ENCODE measurements around the gene CLEC16A.
"Not testable (repeated sequence)": the region's sequence is repeated elsewhere in the genome, so short reads cannot be mapped to it uniquely, and the experiment has no call there.

Gene CLEC16A

DNA sequence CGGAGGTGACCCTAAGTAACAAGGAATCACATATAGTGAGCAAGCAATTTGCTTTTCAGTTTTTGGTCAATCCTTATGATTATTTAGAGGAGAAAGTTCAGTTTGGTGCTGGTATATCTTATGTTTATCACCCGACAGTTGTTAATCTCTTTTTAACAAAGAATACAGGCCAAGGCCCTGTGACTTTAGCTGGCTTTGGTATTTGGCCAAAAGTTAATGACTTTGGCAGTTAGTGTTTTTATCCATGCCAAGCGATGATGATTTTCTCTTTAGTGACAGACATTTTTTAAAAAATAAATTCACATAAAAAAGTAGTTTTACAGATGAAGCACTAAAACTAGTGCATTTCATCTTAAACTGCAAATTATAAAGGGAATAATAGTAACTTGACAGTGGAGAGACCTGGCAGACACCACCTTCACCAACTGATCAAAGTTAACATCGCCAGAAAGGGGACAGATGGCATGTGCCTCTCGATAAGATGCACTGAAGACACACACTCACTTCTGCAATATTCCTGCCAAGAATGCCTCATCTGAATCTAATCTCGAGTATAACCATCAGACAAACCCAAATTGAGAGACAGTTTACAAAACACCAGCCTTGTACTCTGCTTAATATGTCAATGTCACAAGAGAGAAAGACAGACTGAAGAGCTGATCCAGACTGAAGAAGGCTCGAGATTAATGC, 9.0 kb upstream of the CLEC16A start:
- Histone ChIP-seq H3K9me3 (ENCODE audit: insufficient read depth, low read depth, low read length) (no peaks in the 10 kb centered on the region), H3K9ac (ENCODE audit: low read depth, low read length) (no peak overlapping the region), H3K36me3 (ENCODE audit: insufficient read depth, low read length) (peaks cover 20% of the 10 kb centered on the region), H3K4me3 (ENCODE audit: low read length) (no peak overlapping the region), H3K27ac (ENCODE audit: low read depth, low read length) (no peak overlapping the region), H3K4me1 (ENCODE audit: insufficient read depth, low read length) (peaks cover 3% of the 10 kb centered on the region), H3K27me3 (ENCODE audit: insufficient read depth, low read length) (no peaks in the 10 kb centered on the region)
- 97% methylated on average over 7 of the region's 7 CpGs for WGBS

DNA sequence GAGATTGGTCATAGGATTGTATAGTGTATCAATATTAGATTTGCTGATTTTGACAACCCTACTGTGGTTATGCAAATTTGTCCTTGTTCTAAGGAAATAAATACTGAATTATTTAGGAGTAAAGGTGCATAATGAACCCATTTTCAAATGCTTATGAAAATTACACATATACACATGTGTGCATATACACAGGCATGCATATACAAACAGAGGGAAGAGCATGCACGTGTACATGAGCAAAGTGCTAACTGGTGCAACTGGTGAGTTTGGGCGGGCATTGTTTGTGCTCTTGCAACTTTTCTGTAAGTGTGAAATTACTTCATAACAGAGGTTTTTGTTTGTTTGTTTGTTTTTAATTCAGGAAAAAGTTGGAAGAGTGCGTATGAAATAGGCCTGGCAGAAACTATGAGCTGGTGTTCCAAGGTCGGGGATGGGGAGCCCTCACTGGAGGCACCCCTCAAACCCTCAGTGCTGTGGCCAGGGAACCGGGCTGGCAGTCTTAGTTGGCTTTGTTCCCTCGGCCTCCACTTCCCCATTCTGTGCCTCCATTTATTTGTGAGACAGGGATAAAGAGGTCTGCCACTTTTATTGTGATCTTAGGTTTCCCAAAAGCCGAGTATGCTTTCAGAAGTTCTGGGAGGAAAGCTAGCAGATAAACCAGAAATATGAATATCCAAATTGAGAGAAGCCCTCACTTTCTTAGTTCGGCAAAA, 7.9 kb upstream of the CLEC16A start:
- Histone ChIP-seq H3K4me3 (ENCODE audit: low read length) (no peak overlapping the region), H3K9ac (ENCODE audit: low read depth, low read length) (no peak overlapping the region), H3K4me1 (ENCODE audit: insufficient read depth, low read length) (peaks cover 10% of the 10 kb centered on the region), H3K9me3 (ENCODE audit: insufficient read depth, low read depth, low read length) (no peaks in the 10 kb centered on the region), H3K27ac (ENCODE audit: low read depth, low read length) (no peak overlapping the region), H3K36me3 (ENCODE audit: insufficient read depth, low read length) (peaks cover 21% of the 10 kb centered on the region), H3K27me3 (ENCODE audit: insufficient read depth, low read length) (0 out of 2 replicates have a peak, but pooled peaks cover 6% of the 10 kb centered on the region)
- 92% methylated on average over 7 of the region's 8 CpGs for WGBS

GRCh38 chr16:10937068-10937859, 7.1 kb upstream of the CLEC16A start:
- no peak overlapping the region for H3K4me3 ChIP-seq (ENCODE audit: low read length)
- peaks cover 10% of the 10 kb centered on the region for H3K4me1 ChIP-seq (ENCODE audit: insufficient read depth, low read length)
- no peaks in the 10 kb centered on the region for H3K9me3 ChIP-seq (ENCODE audit: insufficient read depth, low read depth, low read length)
- no peak overlapping the region for H3K9ac ChIP-seq (ENCODE audit: low read depth, low read length)
- WGBS = 94% methylated on average over 11 of the region's 11 CpGs
- H3K36me3 ChIP-seq (ENCODE audit: insufficient read depth, low read length) = peaks cover 21% of the 10 kb centered on the region
- H3K27ac ChIP-seq (ENCODE audit: low read depth, low read length) = no peak overlapping the region
- 0 out of 2 replicates have a peak, but pooled peaks cover 8% of the 10 kb centered on the region for H3K27me3 ChIP-seq (ENCODE audit: insufficient read depth, low read length)

DNA sequence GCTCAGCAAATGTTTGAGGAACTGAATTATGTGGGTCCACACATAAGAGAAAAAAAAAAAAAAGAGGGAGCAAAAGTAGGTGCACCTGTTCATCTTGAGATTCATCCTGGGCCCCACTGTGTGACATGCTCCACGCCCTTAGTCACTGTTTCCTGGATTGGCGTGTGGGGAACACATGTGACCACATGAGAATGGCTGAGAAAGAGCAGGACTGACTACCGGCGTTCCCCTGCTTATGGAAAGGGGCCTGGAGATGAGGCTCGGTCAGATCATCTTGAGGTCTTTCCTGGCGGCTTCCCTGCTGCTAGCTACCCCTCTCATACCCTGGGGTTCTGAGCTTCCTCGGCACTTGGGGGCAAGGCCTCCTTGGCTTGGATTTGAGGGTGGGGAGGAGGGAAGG, 6.0 kb upstream of the CLEC16A start:
- peaks cover 21% of the 10 kb centered on the region for H3K36me3 ChIP-seq (ENCODE audit: insufficient read depth, low read length)
- H3K9me3 ChIP-seq (ENCODE audit: insufficient read depth, low read depth, low read length) = no peaks in the 10 kb centered on the region
- H3K4me1 ChIP-seq (ENCODE audit: insufficient read depth, low read length) = peaks cover 13% of the 10 kb centered on the region
- H3K27ac ChIP-seq (ENCODE audit: low read depth, low read length) = no peak overlapping the region
- H3K27me3 ChIP-seq (ENCODE audit: insufficient read depth, low read length) = 0 out of 2 replicates have a peak, but pooled peaks cover 8% of the 10 kb centered on the region
- no peak overlapping the region for H3K9ac ChIP-seq (ENCODE audit: low read depth, low read length)
- WGBS = 95% methylated on average over 5 of the region's 7 CpGs
- no peak overlapping the region for H3K4me3 ChIP-seq (ENCODE audit: low read length)

DNA sequence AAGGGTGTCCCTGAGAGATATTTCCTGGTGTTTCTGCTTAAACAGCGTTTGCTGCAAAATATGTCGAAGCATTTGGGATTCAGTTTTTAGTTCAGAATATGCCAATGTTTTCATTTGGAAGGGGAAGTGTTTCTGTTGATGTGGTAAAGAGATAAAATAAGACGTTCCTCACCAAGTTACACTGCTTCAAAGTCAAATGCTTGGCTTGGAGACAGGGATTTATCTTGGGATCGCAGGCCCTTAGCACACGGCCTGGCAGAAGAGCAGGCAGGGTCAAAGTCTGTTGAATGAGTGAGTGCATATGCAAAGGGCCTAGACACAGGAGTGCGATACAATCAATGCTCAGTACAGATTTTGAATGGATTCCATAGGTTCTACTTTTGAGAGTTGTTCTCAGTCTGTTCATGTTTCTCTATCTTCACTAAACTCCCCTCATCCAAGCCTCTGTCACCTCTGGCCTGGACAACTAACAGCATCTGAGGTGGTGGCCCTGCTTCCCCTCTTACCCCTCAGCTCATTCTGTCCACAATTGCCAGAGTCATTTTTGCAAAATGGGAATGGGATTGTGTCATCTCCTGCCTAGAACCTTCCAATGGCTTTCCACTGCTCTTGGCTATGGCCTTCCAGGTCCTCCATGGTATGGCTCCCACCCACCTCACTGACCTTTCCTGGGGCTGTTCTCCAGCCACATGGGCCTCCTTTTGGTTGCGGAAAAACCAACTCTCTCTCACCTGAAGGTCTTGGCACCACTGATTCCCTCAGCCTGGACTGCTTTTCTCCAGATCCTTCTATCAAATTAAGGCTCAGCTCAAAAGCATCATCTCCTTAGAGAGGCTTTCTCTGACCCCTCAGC, 5.3 kb upstream of the CLEC16A start:
- Histone ChIP-seq H3K4me3 (ENCODE audit: low read length) (no peak overlapping the region), H3K36me3 (ENCODE audit: insufficient read depth, low read length) (peaks cover 15% of the 10 kb centered on the region; the same call in 1 of the 2 replicates), H3K27ac (ENCODE audit: low read depth, low read length) (no peak overlapping the region), H3K9me3 (ENCODE audit: insufficient read depth, low read depth, low read length) (no peaks in the 10 kb centered on the region), H3K27me3 (ENCODE audit: insufficient read depth, low read length) (0 out of 2 replicates have a peak, but pooled peaks cover 8% of the 10 kb centered on the region), H3K4me1 (ENCODE audit: insufficient read depth, low read length) (peaks cover 16% of the 10 kb centered on the region), H3K9ac (ENCODE audit: low read depth, low read length) (no peak overlapping the region)
- 95% methylated on average over 7 of the region's 7 CpGs for whole genome bisulfite sequencing

DNA sequence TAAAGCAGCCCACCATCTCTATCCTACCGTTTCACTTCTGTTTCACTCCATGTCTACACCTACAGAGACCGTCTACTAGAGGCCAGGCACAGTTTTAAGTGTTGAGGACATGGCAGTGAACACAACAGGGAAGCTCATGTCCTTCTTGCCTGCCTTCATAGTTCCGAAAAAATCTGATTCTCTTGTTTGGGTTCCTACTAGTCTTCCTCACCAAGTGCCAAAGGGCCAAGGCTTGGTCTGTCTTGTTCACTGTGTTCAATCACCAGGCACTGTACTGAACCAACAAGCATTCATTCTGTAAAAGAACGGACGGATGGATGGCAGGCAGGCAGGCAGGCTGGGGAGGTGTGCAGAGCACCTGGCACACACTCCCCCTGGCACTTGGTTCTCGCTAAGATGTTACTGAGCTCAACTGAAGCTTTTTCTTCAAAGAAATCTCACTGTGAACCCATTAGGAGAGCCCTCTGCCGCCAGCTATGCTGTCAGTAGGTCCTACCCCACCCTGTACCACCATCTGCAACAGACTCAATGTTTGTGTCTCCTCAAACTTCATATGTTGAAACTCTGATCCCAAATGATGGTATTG, 4.6 kb upstream of the CLEC16A start:
- Histone ChIP-seq H3K4me1 (ENCODE audit: insufficient read depth, low read length) (peaks cover 16% of the 10 kb centered on the region), H3K4me3 (ENCODE audit: low read length) (no peak overlapping the region), H3K27ac (ENCODE audit: low read depth, low read length) (no peak overlapping the region), H3K9ac (ENCODE audit: low read depth, low read length) (no peak overlapping the region), H3K36me3 (ENCODE audit: insufficient read depth, low read length) (peaks cover 15% of the 10 kb centered on the region; the same call in 1 of the 2 replicates), H3K9me3 (ENCODE audit: insufficient read depth, low read depth, low read length) (no peaks in the 10 kb centered on the region), H3K27me3 (ENCODE audit: insufficient read depth, low read length) (0 out of 2 replicates have a peak, but pooled peaks cover 8% of the 10 kb centered on the region)
- 95% methylated on average over 7 of the region's 7 CpGs for WGBS

DNA sequence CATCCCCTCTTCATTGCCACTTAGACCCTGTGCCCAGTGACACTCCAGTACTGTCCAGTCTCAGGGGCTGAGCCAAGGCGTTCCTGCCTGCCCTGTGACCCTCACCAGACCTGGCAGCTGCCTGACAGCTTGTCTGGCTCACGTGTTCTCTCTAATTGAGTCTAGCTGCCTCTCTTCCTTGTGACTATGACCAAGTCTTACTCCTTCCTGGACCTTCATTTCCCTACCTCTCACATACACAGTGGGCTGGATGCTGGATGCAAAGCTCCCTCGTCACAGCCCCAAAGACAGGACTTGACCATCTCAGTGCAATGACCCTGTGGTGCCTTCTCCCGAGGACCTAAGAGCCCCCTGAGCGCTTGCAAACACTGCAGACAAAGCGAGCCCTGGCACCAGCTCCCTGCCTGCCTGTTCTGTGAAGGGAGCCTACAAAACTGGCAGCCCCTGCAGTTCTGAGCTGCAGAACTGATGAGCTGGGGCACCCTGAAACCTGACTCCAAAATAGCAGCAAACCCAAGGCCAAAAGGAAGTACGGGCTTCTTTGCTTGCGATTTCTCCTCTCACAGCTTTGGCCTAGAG, 3.8 kb upstream of the CLEC16A start:
- Histone ChIP-seq H3K36me3 (ENCODE audit: insufficient read depth, low read length) (peaks cover 15% of the 10 kb centered on the region; the same call in 1 of the 2 replicates), H3K27me3 (ENCODE audit: insufficient read depth, low read length) (0 out of 2 replicates have a peak, but pooled peaks cover 8% of the 10 kb centered on the region), H3K9ac (ENCODE audit: low read depth, low read length) (no peak overlapping the region), H3K4me1 (ENCODE audit: insufficient read depth, low read length) (peaks cover 20% of the 10 kb centered on the region), H3K4me3 (ENCODE audit: low read length) (peak overlapping the region; percentile 83), H3K9me3 (ENCODE audit: insufficient read depth, low read depth, low read length) (no peaks in the 10 kb centered on the region), H3K27ac (ENCODE audit: low read depth, low read length) (no peak overlapping the region)
- WGBS = 79% methylated on average over 8 of the region's 8 CpGs

DNA sequence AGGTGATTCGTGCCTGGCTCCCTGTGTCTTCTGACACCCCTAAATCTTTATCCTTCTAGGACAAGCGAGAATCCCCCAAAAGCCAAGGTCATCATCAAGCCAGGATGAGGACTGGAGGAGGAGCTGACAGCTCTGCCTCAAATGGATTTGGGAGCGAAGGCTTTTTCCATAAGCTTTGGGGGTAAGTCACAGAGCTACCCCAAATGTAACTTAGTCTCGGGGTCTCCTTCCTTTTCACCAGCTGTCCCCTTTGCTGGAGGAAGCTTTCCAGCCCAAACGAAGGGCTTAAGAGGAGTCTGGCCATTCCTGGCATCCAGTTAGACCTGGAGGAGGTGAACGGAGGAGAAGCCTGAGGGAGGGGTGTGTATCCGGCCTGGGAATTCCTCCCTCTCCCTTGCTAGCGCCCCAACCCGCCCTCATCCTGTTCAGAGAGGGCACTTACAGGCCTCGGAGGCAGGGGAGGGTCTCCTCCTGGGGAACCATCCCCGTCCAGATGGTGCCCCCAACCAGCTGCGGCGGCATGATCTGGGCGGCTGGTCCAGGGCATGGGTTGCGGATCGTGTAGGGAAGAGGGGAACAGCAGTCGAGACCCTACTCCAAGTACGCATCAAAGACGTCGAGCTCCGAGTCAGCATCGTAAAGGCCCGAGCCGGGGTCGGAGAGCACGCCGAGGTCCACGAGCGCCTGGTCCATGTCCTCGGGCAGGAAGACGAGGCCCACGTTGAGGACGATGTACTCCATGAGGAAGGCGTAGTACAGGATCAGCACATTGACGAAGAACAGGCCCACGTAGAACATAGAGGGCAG, 3.0 kb upstream of the CLEC16A start:
- peaks cover 15% of the 10 kb centered on the region; the same call in 1 of the 2 replicates for H3K36me3 ChIP-seq (ENCODE audit: insufficient read depth, low read length)
- no peaks in the 10 kb centered on the region for H3K9me3 ChIP-seq (ENCODE audit: insufficient read depth, low read depth, low read length)
- peak overlapping the region; percentile 53 for H3K9ac ChIP-seq (ENCODE audit: low read depth, low read length)
- no peak overlapping the region for H3K27ac ChIP-seq (ENCODE audit: low read depth, low read length)
- 9% methylated on average over 32 of the region's 36 CpGs for WGBS
- peaks cover 28% of the 10 kb centered on the region for H3K4me1 ChIP-seq (ENCODE audit: insufficient read depth, low read length)
- H3K4me3 ChIP-seq (ENCODE audit: low read length) = peak overlapping the region; percentile 83
- 0 out of 2 replicates have a peak, but pooled peaks cover 8% of the 10 kb centered on the region for H3K27me3 ChIP-seq (ENCODE audit: insufficient read depth, low read length)

DNA sequence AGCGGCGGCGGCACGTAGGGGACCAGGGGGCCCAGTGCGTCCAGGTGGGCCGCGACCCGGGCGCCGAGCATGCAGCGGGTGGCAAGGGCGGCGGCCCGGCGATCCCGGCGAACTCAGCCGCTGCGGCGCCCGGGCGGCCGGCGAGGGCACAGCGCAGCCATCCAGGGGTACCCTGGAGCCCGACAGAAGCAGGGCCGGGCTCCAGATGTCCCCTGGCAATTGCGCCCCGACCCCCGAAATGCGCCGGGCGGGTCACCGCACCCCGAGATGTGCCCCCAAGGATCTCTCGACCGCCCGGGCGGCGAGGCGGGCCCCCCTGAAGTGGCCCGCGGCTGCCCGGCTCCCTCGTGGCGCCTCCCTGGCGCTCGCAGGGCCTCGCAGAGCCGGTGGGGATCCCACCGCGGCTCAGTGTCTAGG, 2.4 kb upstream of the CLEC16A start:
- under 1% methylated on average over 52 of the region's 52 CpGs for WGBS
- H3K4me1 ChIP-seq (ENCODE audit: insufficient read depth, low read length) = peaks cover 34% of the 10 kb centered on the region
- H3K27ac ChIP-seq (ENCODE audit: low read depth, low read length) = not testable (repeated sequence)

More for the DNA sequence above, 2.4 kb upstream of the CLEC16A start:
- Histone ChIP-seq H3K36me3 (ENCODE audit: insufficient read depth, low read length) (peaks cover 15% of the 10 kb centered on the region; the same call in 1 of the 2 replicates), H3K9ac (ENCODE audit: low read depth, low read length) (peak overlapping the region; percentile 59), H3K4me3 (ENCODE audit: low read length) (peak overlapping the region; percentile 83)
- H3K9me3 ChIP-seq (ENCODE audit: insufficient read depth, low read depth, low read length); H3K27me3 ChIP-seq (ENCODE audit: insufficient read depth, low read length): not testable (repeated sequence)

Measured in HUES64 (cell line).